ENCODE data around the gene C22orf15. TPM values are rescaled to one million over a fixed set of nuclear protein-coding genes. Genes with fewer than 3 reads are reported as not detected.

C22orf15 gene
- total and polyA plus RNA-seq, 9 of the 15 experiments (the other 6 are each of a cell fraction or from before 2014, with no cell fraction given): 0.07 TPM; not detected in 8

DNA sequence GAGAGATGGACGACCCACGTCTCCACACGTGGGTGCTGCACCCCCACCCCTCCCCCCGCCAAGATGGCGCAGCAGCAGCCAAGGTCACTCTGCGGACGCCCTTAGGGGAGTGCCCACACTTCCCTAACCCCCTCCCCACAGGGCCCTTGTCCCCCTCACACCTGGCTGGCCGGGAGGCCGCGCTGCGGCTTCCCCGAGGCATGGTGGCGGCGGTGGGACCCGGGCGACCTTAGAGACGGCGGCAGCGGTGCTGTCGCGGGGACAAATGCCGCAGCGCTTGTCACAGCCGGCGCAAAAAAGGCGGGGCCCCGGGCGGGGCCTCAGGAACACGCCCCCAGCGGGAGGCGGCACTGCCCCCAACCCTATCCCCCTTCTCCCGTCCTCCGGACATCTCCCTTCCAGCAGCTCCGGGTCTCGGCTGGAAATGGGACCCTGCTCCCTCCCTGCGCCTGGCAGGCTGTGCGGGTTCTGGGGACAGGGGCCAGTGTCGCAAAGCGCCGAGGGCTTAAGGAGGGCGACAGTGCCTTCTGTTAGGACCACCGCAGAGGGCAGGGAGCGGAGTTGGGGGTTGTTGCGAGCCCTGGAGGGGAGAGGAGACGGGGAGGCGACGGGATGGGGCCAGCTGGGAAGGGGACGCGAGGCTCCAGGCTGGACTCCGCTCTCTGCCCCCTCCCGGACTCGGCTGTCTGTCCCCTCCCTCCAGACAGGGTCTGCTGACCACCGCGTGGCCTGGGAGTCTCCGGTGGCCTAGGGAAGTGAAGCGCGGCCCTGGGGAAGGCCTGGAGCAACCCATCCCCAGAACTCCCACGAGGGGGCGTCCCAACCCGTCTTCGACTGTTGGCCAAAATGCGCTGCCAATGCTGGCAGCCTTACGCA, 5.1 kb downstream of the C22orf15 start, which contains the start of gene CHCHD10 (continued):
- no peak for TF ChIP-seq ZBTB1 (CRISPR knock-in tag; IDR thresholded peaks at IDR 0.05; ENCODE audit: borderline replicate concordance, low read depth)
- TF ChIP-seq IRF2 (CRISPR knock-in tag; IDR thresholded peaks at IDR 0.05): no peak
- TF ChIP-seq NCOA4 (IDR thresholded peaks at IDR 0.05; ENCODE audit: partially characterized antibody): no peak
- TF ChIP-seq ZNF696 (CRISPR knock-in tag; conservative IDR thresholded peaks at IDR 0.05): no peak
- no peak for TF ChIP-seq RFX5 (IDR thresholded peaks at IDR 0.05; ENCODE audit: low read depth, low read length)
- TF ChIP-seq ZNF217 (CRISPR knock-in tag; IDR thresholded peaks at IDR 0.05): no peak
- no peak for TF ChIP-seq RBBP5 (IDR thresholded peaks at IDR 0.05; ENCODE audit: borderline replicate concordance, insufficient read depth, low read length, poor library complexity, severe bottlenecking)
- TF ChIP-seq, protein P1, sequence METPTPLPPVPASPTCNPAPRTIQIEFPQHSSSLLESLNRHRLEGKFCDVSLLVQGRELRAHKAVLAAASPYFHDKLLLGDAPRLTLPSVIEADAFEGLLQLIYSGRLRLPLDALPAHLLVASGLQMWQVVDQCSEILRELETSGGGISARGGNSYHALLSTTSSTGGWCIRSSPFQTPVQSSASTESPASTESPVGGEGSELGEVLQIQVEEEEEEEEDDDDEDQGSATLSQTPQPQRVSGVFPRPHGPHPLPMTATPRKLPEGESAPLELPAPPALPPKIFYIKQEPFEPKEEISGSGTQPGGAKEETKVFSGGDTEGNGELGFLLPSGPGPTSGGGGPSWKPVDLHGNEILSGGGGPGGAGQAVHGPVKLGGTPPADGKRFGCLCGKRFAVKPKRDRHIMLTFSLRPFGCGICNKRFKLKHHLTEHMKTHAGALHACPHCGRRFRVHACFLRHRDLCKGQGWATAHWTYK (CRISPR knock-in tag; IDR thresholded peaks at IDR 0.05): peak; percentile 86
- no peak; the same call in 1 of the 2 replicates for TF ChIP-seq JUN (IDR thresholded peaks at IDR 0.05; ENCODE audit: borderline replicate concordance, low read depth, low read length)
- TF ChIP-seq JUN (CRISPR knock-in tag; IDR thresholded peaks at IDR 0.05; ENCODE audit: borderline replicate concordance): peak; percentile 60; the same call in 1 of the 2 replicates
- no peak for TF ChIP-seq ELF1 (tag; IDR thresholded peaks at IDR 0.05)
- TF ChIP-seq, protein P2, sequence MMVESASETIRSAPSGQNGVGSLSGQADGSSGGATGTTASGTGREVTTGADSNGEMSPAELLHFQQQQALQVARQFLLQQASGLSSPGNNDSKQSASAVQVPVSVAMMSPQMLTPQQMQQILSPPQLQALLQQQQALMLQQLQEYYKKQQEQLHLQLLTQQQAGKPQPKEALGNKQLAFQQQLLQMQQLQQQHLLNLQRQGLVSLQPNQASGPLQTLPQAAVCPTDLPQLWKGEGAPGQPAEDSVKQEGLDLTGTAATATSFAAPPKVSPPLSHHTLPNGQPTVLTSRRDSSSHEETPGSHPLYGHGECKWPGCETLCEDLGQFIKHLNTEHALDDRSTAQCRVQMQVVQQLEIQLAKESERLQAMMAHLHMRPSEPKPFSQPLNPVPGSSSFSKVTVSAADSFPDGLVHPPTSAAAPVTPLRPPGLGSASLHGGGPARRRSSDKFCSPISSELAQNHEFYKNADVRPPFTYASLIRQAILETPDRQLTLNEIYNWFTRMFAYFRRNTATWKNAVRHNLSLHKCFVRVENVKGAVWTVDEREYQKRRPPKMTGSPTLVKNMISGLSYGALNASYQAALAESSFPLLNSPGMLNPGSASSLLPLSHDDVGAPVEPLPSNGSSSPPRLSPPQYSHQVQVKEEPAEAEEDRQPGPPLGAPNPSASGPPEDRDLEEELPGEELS (CRISPR knock-in tag; IDR thresholded peaks at IDR 0.05; ENCODE audit: borderline replicate concordance): no peak
- TF ChIP-seq CLOCK (CRISPR knock-in tag; IDR thresholded peaks at IDR 0.05; ENCODE audit: borderline replicate concordance): no peak
- TF ChIP-seq SETDB1 (IDR thresholded peaks at IDR 0.05; ENCODE audit: low read length): no peak
- TF ChIP-seq CTCF (IDR thresholded peaks at IDR 0.05 in 2 of 3, conservative IDR thresholded peaks at IDR 0.05 in 1 of 3; ENCODE audit: insufficient read depth in 2 of 3, low read depth in 1 of 3, low read length in 3 of 3): peak; percentile 66 to 73 (median 68)
- TF ChIP-seq NCOA6 (IDR thresholded peaks at IDR 0.05): peak; percentile 51; the same call in 1 of the 2 replicates
- no peak for TF ChIP-seq USF2 (CRISPR knock-in tag; IDR thresholded peaks at IDR 0.05)
